NCI-H128 (cell line): ENCODE results near the gene GGT6.

Experiments
- DNase-seq: peaks from one replicate; lab custom pipeline; 2025; ENCODE audit not compliant: unreplicated experiment; lab: John Stamatoyannopoulos, UW

Gene GGT6

DNA sequence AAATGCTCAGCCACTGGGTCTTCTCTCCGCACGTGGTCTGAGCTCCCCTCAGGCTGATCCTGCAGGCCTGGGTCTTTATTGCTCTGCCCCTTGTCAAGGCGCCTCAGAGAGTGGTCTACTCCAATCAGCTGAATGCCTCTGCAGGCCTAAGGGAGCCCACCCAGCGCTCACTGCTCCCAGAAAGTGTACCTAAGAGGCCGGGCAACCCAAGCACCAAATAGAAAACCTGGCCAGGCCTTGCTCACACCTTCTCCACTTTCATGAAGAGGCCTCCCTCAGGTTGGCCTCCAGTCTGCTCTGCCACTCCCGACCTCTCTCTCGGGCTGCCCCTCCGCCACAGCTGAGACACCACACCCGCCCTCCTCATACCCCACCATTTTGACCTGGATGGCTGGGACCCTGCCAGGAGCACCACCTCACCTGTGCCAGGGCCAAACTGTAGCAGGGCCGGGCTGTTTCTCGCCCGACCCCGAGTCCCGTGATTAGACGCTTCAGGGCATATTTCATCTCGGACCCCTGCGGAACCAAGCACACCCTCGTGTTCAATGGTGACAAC lies 5.9 kb downstream of the GGT6 start:
- DNase-seq: no peak

DNA sequence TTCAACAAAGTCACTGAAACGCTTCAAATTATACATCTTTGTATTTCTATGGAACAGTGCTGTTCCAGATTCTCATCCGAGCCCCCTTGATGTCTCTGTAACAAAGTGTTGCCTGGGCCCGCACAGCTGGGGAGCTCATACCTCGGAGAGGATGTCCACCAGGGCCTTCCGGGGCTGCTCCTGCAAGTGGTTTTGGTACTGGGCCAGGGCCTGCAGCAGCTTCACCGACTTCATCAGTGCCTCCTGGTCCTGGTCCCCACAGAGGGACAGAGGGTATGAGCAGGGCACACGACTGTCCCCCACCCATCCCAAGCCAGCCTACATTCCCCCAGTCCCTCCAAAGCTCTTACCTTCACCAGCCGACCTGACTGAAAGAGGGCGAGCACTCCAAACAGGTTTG lies 6.7 kb downstream of the GGT6 start:
- no peak for DNase-seq

DNA sequence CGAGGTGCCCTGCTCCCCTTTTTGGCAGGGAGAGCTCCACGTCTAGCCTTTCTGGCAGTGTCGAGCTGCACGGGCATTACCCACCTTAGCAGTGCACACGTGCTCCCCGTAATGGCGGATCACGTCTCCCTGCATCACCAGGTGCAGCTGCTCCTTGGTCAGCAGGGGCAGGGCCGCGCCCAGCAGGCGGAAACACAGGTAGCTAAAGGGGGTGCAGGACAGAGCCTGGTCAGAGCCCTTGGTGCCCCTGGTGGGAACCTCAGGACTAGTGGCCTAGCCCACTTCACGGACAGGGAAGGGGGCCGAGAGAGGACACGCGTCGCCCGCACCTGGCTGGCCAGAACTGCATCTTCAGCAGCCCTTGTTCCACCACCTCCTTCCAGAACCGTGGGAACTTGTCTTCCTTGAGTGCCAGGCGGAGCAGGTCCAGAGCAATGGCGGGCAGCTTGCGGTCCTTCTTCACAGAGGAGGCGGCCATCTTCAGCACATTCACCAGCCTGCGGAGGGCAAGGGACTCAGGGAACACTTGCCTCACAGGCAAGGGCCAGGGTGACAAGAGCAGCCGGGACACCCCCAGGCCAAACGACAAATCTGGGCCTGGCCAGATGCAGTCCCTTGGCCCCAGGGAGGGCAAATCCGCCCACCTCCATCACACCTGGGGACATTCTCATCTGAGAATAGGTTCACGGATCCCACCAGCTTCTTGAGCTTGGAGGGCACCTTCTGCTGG lies 8.4 kb downstream of the GGT6 start:
- DNase-seq: no peak

DNA sequence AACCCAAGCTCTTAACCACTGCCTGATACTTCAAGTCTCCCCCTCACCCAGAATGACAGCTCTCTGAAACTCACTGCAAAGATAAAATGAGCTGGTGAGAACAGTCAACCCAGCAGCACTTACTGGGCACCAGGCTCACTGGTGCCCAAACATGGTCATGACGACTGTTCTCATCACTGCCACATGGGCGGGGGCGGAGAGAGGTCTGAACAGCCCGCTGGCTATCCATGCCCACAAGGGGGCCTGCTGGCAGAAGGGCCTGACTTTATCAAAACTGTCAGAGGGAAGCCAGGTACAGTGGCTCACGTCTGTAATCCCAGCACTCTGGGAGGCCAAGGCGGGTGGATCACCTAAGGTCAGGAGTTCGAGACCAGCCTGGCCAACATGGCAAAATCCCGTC lies 9.2 kb downstream of the GGT6 start:
- no peak for DNase-seq

DNA sequence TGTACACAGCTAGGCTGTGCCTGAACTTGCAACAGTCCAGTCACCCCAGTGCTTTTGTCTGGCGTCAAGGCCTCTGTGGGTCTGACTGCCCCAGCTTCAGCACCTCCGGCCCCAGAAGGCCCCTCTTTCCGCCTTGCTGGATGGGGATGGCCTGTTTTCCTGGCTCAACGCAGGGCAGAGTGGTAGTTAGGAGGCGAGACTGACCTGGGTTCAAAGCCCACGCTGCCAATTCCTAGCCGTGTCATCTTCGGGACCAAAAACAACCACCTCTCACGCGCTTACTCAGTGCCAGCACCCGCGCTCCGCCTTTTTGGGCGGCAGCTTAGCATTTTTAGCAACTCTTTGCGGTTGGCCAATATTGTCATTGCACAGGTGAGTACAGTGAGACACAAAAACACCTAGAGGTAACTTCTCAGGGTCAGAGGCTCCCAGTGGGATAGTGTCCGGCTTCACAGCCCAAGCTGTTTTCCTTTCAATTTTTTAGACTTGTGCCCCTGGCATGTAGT lies 9.8 kb downstream of the GGT6 start:
- no peak for DNase-seq

DNA sequence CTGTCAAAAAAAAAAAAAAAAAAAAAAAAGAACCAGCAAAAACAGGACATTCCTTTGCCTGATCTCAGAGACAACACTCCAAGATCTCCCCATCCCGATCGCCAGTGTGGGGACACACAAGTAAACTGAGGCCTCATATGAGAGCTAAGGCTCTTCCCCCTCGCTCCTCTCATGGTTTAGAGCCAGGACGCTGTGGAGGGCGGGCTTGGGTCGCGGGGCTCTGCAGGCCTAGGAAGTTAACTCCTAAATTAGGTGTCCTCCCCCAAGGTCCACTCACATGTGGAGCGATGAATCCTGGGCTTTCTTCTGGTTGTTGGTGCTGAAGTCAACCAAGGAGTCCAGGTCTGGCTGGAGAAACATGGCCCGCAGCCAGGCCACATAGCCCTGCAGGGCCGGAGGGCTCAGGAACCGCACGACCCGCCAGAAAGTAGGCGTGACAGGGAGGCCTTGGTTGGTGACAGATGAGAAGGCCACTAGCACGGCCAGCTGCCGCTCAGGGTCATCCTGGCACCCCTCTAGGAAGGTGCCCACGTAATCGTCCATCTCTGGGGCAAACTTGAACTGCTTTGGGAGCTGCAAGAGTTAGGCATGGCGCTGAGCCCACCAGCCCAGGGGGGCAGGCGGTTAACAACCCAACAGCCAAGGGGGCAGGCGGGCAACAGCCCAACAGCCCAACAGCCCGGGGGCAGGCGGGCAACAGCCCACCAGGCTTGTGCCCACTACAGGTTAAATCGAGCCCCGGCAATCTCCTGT lies 10.4 kb downstream of the GGT6 start:
- no peak for DNase-seq

DNA sequence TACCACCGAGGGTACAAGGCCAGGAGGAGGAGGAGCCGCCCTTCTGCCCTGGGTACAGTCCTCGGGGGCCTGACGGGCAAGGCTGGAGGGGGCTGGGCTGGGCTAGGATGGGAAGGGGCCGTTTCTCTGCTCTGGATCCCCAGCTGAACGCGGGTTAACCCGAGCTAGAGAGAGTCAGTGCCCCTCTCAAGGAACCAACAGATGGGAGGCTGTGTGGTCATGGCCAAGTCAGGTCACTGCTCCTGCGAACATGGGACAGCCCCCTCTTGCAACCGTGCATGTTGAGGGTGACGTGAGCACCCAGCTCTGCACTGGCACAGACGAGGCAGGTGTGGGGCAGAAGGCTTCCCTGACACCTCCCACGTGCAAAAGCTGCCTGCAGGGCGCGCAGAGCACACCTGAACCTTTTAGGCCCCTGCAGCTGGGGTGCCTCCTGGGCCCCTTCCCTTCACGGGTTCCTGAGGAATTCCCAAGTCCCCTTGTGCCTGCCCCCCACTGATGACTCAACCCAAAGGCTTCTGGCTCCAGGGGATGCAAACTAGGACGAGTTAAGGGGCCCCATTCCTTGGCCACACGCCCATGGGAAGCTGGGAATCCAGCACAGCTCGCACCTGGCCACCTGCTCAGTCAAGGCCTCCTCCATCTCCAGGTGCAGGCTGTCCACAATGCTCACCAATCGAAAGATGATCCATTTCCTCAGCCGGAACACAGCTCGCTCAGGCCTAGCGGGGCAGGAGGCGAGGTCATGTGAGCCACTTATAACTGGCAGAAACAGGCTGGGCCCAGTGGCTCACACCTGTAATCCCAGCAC lies 11.5 kb downstream of the GGT6 start:
- DNase-seq: no peak

DNA sequence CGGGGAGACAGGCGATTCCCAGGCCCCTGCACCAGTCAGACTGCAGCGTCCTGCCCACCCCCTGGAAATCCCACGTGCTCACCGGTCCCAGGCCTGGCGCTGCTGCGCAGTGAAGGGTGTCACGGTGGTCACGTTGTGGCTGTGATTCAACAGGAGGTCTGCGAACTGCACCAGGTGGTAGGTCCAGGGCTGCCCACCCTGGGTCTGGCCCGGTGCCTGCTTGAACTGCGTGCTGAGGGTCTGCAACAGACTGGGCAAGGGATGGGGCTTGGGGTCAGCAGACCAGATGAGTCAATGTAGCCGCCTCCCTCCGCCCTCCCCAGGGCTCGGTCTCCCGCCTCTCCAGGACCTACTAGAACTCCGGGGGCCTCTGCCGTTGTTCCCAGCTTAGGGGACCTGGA lies 12.3 kb downstream of the GGT6 start:
- DNase-seq: no peak

DNA sequence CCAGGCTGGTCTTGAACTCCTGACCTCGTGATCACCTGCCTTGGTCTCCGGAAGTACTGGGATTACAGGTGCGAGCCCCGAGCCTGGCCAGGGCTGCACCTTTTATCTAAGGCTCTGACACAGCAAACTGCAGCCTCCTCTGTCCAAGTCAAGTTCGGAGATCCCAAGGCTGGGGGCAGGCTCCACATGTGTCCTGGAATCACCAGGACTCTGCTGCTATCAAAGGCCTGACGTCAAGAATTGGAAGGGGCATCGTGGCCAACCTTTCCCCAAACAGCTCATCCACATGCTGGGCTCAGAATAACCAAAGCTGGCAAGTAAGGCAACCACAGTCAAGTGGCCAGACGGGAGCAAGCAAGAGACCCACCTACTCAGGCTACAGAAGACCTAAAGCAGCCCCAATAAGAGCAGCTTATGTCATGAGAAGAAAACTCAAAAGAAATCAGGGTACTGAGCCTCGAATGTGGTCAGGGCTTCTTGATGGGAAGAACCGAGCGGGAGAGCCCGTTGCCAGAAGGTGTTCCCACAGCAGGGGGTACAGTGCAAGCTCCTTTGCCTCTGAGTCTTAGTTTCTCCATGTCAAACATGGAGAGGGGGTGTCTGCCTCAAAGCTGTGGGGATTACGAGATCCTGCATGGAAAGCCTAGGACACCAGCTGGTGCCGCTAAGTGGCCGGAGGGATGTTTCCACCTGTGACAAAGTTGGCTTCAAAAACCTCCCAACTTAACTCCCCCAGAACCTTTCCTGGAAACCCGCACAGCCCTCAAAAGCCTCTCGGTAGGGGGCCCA lies 13.1 kb downstream of the GGT6 start:
- DNase-seq: no peak

DNA sequence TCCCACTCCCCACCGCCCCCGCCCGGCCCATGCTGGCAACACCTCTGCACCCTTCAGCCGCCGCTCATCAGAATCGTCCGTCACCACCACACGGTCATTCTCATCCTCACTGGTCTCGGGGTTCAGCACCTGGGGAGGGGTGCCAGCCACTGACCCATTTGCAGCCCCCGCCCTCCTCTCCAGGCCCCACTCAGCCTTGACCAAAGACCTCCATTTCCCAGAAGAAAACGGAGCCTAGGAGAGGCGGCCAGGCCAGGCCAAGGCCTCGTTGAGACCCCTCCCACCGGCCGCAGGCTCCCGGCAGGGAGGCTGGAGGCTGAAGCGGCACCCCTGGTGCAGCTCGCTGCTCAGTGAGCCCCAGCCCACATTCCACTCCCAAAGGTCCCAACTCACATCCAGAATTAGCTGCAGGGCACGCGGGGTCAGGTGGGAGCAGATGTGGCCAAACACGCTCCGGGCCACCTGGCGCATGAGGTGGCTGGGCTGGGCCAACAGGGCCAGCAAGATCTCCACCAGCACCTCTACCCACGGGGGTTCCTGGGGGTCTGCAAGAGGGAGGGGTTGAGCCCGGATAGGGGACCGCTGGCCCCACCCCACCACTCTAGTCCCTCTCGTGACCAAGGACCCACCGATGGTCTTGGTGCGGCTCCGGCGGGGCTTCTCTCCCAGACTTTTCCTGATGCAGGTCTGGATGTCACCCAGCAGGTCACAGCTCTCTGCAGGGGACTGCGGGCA lies 15.0 kb downstream of the GGT6 start:
- no peak for DNase-seq

DNA sequence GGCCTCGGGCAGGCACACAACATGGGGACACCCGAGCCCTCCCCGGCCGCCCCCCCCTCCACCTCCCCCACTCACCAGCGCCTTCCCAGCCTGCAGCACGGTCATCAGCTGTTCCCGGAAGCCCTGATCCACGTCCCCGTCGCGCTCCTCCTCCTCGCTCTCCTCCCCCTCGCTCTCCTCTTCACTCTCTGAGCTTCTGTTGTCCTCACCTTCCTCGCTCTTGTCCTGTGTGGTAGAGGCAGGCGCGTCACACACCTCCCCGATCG lies 15.5 kb downstream of the GGT6 start:
- DNase-seq: no peak

DNA sequence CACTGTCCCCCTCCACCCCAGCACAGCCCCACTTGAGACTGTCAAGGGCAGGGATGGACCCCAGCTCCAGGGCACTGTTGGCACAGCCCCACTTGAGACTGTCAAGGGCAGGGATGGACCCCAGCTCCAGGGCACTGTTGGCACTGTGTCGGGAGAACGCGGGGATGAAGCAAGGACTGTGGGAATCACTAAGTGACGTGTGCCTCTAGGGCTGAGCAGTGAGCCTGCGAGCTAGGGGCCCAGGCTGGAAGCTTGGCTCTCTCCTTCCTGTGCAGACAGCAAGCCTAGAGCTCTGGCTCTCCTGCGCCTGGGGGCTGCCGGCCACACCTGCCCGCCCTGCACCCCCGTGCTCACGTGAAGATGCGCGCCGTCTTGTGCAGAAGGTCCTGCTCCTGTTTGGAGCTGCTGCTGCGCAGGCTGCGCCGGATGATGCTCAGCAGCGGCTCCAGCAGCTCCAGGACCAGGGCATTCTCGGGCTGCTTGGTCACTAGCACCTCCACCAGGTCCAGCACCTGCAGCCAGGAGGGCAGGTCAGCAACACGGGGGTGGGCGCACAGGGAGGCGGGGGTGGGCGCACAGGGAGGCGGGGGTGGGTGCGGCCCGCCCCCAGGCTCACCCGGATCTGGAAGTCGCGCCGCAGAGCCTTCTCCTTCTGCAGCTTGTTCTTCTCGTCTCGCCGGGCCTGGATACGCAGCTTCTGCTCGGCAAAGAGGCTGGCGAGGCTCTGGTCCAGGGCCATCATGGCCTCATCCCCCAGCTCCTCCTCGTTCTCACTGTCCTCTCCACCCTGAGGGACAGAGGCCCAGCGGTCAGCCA lies 16.0 kb downstream of the GGT6 start:
- DNase-seq: no peak

DNA sequence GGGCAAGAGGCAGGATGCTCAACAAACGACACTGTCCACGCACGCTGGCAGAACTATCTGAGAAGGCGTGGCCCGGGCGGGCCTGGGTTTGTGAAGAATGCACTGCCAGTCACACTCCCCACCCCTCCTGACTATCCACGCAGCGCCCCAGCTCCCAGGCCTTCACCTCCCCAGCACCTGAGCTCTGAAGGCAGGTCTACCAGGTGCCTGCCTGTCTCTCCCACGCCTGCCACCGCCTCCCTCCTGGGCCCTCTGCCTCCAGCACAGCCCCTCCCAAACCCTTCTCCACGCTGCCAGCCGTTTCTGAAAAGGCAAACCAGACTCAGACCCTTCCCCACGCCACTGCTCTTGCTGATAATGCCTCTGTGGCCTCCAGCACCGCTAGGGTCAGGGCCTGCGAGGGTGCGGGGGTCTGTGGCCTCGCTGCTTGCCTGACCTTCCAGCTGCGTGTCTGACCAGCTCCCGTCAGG lies 16.8 kb downstream of the GGT6 start:
- DNase-seq: no peak

DNA sequence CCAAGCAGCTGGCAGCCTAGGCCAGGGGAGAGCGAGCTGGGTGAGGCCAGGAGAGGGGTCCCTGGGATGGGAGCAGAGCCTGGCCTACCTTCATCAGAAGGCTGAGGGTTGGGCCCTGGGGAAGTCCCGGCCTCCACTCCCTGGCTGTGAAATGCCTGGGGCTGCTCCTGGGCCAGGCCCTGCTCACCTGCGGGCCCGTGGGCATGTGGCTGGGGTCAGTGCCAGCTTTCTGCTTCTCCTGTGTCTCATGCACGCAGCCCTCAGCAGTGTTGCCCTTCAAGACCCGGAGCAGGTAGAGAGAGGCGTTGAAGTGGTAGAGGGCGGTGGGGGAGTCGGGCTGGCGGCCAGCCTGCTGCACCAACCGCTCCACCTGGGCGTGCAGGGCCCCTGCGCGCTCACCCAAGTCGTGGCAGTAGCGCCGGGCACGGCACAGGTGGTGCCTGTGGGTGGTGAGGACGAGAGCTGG lies 17.6 kb downstream of the GGT6 start:
- no peak for DNase-seq

DNA sequence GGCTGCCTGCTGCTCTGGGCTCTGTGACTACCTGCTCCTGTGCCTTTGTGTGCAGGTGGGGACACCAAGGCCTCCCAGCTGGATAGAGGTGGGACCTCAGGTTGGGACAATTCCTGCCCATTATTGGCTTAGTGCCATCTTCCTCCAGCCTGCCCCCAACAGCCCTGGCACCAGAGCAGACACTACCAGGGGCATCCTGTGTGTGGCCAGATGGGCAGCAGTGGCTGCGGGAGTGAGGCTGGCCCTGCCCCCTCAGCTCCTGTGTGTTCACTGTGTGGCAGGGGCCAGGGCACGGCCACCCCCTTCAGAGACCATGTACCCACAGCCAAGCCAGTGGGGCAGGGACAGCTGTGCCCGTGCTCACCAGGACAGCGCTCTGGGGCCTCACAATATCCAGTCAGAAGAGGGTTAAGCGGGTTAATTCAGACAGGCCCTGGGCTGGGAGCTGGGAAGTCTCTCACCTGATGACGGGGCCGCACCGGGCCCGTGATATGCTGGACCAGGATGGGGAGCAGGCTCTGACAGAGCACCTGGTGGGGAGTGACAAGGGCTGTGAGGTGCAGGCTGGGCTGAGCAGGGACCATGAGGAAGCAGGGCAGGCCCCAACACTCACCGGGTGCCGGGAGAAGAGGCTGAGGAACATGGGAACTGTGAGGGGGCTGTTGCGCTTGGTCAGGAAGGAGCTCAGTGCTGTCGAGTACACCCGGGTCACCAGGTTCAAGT lies 18.2 kb downstream of the GGT6 start:
- no peak for DNase-seq

DNA sequence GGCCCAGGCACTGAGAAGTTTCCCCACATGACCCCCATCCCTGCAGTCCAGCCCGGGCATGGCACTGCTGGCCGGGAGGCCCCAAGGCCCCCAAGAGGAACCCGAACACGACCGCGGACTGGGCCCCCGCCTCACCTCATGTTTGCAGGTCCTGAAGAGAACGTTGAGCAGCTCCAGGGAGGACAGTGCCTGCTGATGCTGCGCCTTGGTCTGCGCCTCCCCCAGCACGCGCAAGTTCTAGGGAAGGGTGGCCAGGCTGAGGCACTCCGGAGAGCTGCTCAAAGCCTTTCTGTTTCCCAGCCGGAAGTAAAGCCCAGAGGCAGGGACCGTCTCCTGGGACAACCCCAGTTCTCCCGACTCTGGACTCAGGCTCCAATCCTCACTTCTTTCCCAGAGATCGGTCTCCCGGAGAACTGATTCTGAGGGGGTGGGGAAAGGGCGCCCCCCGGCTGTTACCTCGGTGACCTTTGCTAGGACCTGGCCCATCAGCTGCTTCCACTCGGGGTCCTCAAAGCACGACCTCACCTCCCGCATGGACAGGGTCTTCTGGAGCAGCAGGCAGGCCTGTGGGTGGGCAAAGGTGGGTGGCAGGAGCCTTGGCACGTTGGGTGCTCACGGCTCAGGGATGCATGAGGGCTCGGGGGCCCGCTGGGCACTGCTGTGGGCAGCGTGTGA lies 18.9 kb downstream of the GGT6 start:
- no peak for DNase-seq

DNA sequence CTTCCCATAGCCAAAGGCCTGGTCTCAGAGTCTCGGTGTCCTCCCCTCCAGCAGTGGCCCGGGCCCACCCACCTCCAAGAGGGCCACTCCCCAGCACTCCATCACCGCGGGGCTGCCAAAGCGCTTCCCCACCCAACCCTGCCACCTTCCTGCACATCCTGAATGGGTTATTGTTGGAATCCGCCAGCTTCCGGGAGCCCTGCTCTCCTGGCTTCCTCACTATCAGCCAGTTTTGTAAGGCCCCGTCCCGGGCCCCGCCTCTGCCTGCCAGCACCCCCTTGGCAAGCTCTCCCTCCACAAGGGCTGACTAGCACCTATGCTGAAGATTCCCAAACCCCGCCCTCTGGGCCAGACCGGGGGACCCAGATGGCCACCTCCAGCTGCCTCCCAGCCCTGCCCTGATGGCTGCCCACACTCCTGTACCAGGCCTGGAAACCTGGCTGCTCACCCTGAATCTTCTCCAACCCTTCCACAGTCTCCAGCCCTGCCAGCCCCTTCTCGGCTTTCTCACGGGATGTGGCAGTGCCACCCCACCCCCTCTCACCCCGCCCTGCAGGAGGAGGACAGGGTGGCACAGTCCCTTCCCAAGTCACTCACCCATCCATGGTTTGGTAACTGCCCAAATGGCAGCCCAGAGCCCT lies 19.6 kb downstream of the GGT6 start:
- no peak for DNase-seq
